ENCODE measurements around the gene TMEM140.
"Not testable (repeated sequence)": the region's sequence is repeated elsewhere in the genome, so short reads cannot be mapped to it uniquely, and the experiment has no call there.

TMEM140 gene

GRCh38 chr7:135147899-135148721 is at the start of gene TMEM140:
TMEM140 (plus strand) TSS chr7:135148072; CDS start chr7:135164442, 16,370 bp downstream.
- DNase-seq (ENCODE audit: low read depth in 1 of 2, low spot score in 1 of 2): peak in 1 of 2 donors; percentile 20

- no peak for DNase-seq (ENCODE audit: low read depth in 1 of 2, low spot score in 1 of 2)
Observed at GRCh38 chr7:135098391-135098790, 49.5 kb upstream of the TMEM140 start.

GRCh38 chr7:135100856-135101255 is 47.0 kb upstream of the TMEM140 start:
- DNase-seq (ENCODE audit: low read depth in 1 of 2, low spot score in 1 of 2): no peak

- no peak for DNase-seq (ENCODE audit: low read depth in 1 of 2, low spot score in 1 of 2)
Observed at GRCh38 chr7:135102372-135102771, 45.5 kb upstream of the TMEM140 start.

GRCh38 chr7:135109562-135109961 is 38.3 kb upstream of the TMEM140 start:
- DNase-seq (ENCODE audit: low read depth in 1 of 2, low spot score in 1 of 2): no peak

- DNase-seq (ENCODE audit: low read depth in 1 of 2, low spot score in 1 of 2): no peak
Observed at GRCh38 chr7:135109976-135110375, 37.9 kb upstream of the TMEM140 start.

- DNase-seq (ENCODE audit: low read depth in 1 of 2, low spot score in 1 of 2): no peak
Observed at GRCh38 chr7:135111379-135111778, 36.5 kb upstream of the TMEM140 start.

- DNase-seq (ENCODE audit: low read depth in 1 of 2, low spot score in 1 of 2): no peak
Observed at GRCh38 chr7:135114622-135115021, 33.2 kb upstream of the TMEM140 start.

- DNase-seq (ENCODE audit: low read depth in 1 of 2, low spot score in 1 of 2): no peak
Observed at GRCh38 chr7:135117096-135117495, 30.8 kb upstream of the TMEM140 start.

GRCh38 chr7:135121868-135122267 is 26.0 kb upstream of the TMEM140 start:
- DNase-seq (ENCODE audit: low read depth in 1 of 2, low spot score in 1 of 2): no peak

- DNase-seq (ENCODE audit: low read depth in 1 of 2, low spot score in 1 of 2): not testable (repeated sequence)
Observed at GRCh38 chr7:135124631-135125030, 23.2 kb upstream of the TMEM140 start.

- no peak for DNase-seq (ENCODE audit: low read depth in 1 of 2, low spot score in 1 of 2)
Observed at GRCh38 chr7:135128931-135129330, 18.9 kb upstream of the TMEM140 start.

- no peak for DNase-seq (ENCODE audit: low read depth in 1 of 2, low spot score in 1 of 2)
Observed at GRCh38 chr7:135129579-135129978, 18.3 kb upstream of the TMEM140 start.

GRCh38 chr7:135143885-135144668 is 3.8 kb upstream of the TMEM140 start:
- no peak for DNase-seq (ENCODE audit: low read depth in 1 of 2, low spot score in 1 of 2)

GRCh38 chr7:135147341-135147898 is 452 bp upstream of the TMEM140 start:
- DNase-seq (ENCODE audit: low read depth in 1 of 2, low spot score in 1 of 2): no peak

- no peak for DNase-seq (ENCODE audit: low read depth in 1 of 2, low spot score in 1 of 2)
Observed at GRCh38 chr7:135150072-135150782, 2.4 kb downstream of the TMEM140 start.

- no peak for DNase-seq (ENCODE audit: low read depth in 1 of 2, low spot score in 1 of 2)
Observed at GRCh38 chr7:135151132-135151531, 3.3 kb downstream of the TMEM140 start.

GRCh38 chr7:135151533-135151932 is 3.7 kb downstream of the TMEM140 start:
- DNase-seq (ENCODE audit: low read depth in 1 of 2, low spot score in 1 of 2): no peak

- no peak for DNase-seq (ENCODE audit: low read depth in 1 of 2, low spot score in 1 of 2)
Observed at GRCh38 chr7:135152442-135152841, 4.6 kb downstream of the TMEM140 start.

- no peak for DNase-seq (ENCODE audit: low read depth in 1 of 2, low spot score in 1 of 2)
Observed at GRCh38 chr7:135154734-135155133, 6.9 kb downstream of the TMEM140 start.

GRCh38 chr7:135156290-135156689 is 8.4 kb downstream of the TMEM140 start:
- DNase-seq (ENCODE audit: low read depth in 1 of 2, low spot score in 1 of 2): no peak

Data from stimulated activated CD4-positive, alpha-beta T cell treated with anti-CD3 and anti-CD28 coated beads, Interleukin-15, amount 100 ng/mL, for 1 hour (primary cell).